HG03045 (cell line): ENCODE results near the gene CWC22.
A peak's percentile ranks its signal among the peaks of the same experiment; 100 is the strongest.
"Not testable (repeated sequence)": the region's sequence is repeated elsewhere in the genome, so short reads cannot be mapped to it uniquely, and the experiment has no call there.

Experiments used
- ATAC-seq: cut with Tn5 transposase; IDR thresholded peaks from one replicate; pipeline ENCODE4 v1.9.1; 2021; ENCODE audit warnings: mild to moderate bottlenecking, moderate library complexity; ENCODE audit not compliant: unreplicated experiment

The CWC22 gene

GRCh38 chr2:180006781-180007579, at the start of gene CWC22:
CWC22 (minus strand) TSS chr2:180007297; CDS start chr2:179993341, 13,956 bp downstream.
- peak; percentile 99 for ATAC-seq

GRCh38 chr2:180056367-180057118, 49.4 kb upstream of the CWC22 start:
- no peak for ATAC-seq

- not testable (repeated sequence) for ATAC-seq
Measured at GRCh38 chr2:180054576-180054975, 47.5 kb upstream of the CWC22 start.

GRCh38 chr2:180050246-180050645, 43.1 kb upstream of the CWC22 start:
- ATAC-seq, result no peak

GRCh38 chr2:180048251-180048650, 41.2 kb upstream of the CWC22 start:
- ATAC-seq, result no peak

- ATAC-seq, result no peak
Measured at GRCh38 chr2:180046776-180047175, 39.7 kb upstream of the CWC22 start.

- no peak for ATAC-seq
Measured at GRCh38 chr2:180046202-180046601, 39.1 kb upstream of the CWC22 start.

GRCh38 chr2:180040146-180040925, 33.2 kb upstream of the CWC22 start:
- ATAC-seq, result no peak

- ATAC-seq, result no peak
Measured at GRCh38 chr2:180038997-180039396, 31.9 kb upstream of the CWC22 start.

GRCh38 chr2:180033993-180034894, 27.1 kb upstream of the CWC22 start:
- ATAC-seq, result no peak

GRCh38 chr2:180029575-180029974, 22.5 kb upstream of the CWC22 start:
- no peak for ATAC-seq

GRCh38 chr2:180021850-180022249, 14.8 kb upstream of the CWC22 start:
- ATAC-seq, result no peak

- ATAC-seq, result no peak
Measured at GRCh38 chr2:180017784-180018183, 10.7 kb upstream of the CWC22 start.

GRCh38 chr2:180016937-180017336, 9.8 kb upstream of the CWC22 start:
- ATAC-seq, result no peak

GRCh38 chr2:180015951-180016709, 9.0 kb upstream of the CWC22 start:
- ATAC-seq, result no peak

- ATAC-seq, result no peak
Measured at GRCh38 chr2:180012523-180012922, 5.4 kb upstream of the CWC22 start.

- no peak for ATAC-seq
Measured at GRCh38 chr2:180010701-180011100, 3.6 kb upstream of the CWC22 start.

- no peak for ATAC-seq
Measured at GRCh38 chr2:180006231-180006630, 866 bp downstream of the CWC22 start.

- ATAC-seq, result not testable (repeated sequence)
Measured at GRCh38 chr2:180005465-180005864, 1.6 kb downstream of the CWC22 start.

GRCh38 chr2:180004731-180005130, 2.4 kb downstream of the CWC22 start:
- ATAC-seq, result no peak
